Ishikawa (cell line): ENCODE results near the gene UCN3.

ENCODE experiments used
- CEBPB ChIP-seq: IDR thresholded peaks from 2 replicates; pipeline ENCODE4 v1.6.1; 2012
- CREB1 ChIP-seq: IDR thresholded peaks from 2 replicates; pipeline ENCODE4 v1.6.1; 2012; ENCODE audit warnings: low read depth
- EGR1 ChIP-seq: IDR thresholded peaks from 2 replicates; pipeline ENCODE4 v1.6.1; 2012
- EP300 ChIP-seq: IDR thresholded peaks from 2 replicates; pipeline ENCODE4 v1.6.1; 2012; ENCODE audit warnings: borderline replicate concordance
- FOXM1 ChIP-seq: IDR thresholded peaks from 2 replicates; pipeline ENCODE4 v1.6.1; 2012; ENCODE audit warnings: low read depth, borderline replicate concordance
- RAD21 ChIP-seq: IDR thresholded peaks from 2 replicates; pipeline ENCODE4 v1.6.1; 2012; ENCODE audit warnings: low read depth
- REST ChIP-seq: IDR thresholded peaks from 2 replicates; pipeline ENCODE4 v1.6.1; 2012; ENCODE audit warnings: low read depth, mild to moderate bottlenecking
- TAF1 ChIP-seq: IDR thresholded peaks from 2 replicates; pipeline ENCODE4 v1.6.1; 2012; ENCODE audit warnings: low read depth, mild to moderate bottlenecking
- TCF12 ChIP-seq: IDR thresholded peaks from 2 replicates; pipeline ENCODE4 v1.6.1; 2012; ENCODE audit warnings: low read depth
- YY1 ChIP-seq: IDR thresholded peaks from 2 replicates; pipeline ENCODE4 v1.6.1; 2012; ENCODE audit warnings: low read depth

GRCh38 chr10:5343092-5343491 is 21.7 kb upstream of the UCN3 start:
- TF ChIP-seq TCF12 (no peak), TAF1 (no peak), CEBPB (no peak), REST (no peak), RAD21 (no peak), EGR1 (no peak), CREB1 (no peak), EP300 (no peak), YY1 (no peak), FOXM1 (no peak)
